GM12891 (cell line): ENCODE measurements around the gene GTF2B.

ENCODE experiments used
- POLR2A ChIP-seq: IDR thresholded peaks from 2 replicates; pipeline ENCODE4 v1.6.1; 2011; ENCODE audit warnings: low read depth, low read length, control low read depth
- POLR2AphosphoS5 ChIP-seq: IDR thresholded peaks from 2 replicates; pipeline ENCODE4 v1.6.1; 2011; ENCODE audit warnings: low read depth, low read length, control low read depth
- SPI1 ChIP-seq: IDR thresholded peaks from 2 replicates; pipeline ENCODE4 v1.6.1; 2011; ENCODE audit warnings: low read depth, low read length, control low read depth

DNA sequence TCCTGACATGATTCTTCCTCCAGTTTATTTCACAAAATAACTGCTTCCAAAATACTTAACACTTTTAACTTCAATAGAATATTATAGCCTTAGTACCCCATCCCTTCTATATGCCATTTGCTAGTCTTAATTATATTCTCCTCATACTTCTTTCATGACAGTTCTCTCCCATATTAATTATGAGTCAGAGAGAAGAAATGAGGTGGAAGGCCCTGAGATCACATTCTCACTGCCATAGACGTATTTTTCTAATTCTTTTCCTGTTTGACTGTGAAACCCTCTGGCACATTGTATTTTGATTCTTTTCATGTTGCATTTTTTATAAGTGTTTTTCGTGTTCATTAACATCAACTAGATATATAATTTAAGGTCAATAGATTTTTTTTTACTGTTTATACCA is 88.4 kb downstream of the GTF2B start:
- no peak for TF ChIP-seq POLR2AphosphoS5
- no peak for TF ChIP-seq SPI1
- no peak for TF ChIP-seq POLR2A
